Measurements from ENCODE around the gene TNFAIP3. TPM values are rescaled to one million over a fixed set of nuclear protein-coding genes. Genes with fewer than 3 reads are reported as not detected.
"Not testable (repeated sequence)": the region's sequence is repeated elsewhere in the genome, so short reads cannot be mapped to it uniquely, and the experiment has no call there.

TNFAIP3 gene
- polyA plus RNA-seq, 1 experiment, result 6.3 TPM

DNA sequence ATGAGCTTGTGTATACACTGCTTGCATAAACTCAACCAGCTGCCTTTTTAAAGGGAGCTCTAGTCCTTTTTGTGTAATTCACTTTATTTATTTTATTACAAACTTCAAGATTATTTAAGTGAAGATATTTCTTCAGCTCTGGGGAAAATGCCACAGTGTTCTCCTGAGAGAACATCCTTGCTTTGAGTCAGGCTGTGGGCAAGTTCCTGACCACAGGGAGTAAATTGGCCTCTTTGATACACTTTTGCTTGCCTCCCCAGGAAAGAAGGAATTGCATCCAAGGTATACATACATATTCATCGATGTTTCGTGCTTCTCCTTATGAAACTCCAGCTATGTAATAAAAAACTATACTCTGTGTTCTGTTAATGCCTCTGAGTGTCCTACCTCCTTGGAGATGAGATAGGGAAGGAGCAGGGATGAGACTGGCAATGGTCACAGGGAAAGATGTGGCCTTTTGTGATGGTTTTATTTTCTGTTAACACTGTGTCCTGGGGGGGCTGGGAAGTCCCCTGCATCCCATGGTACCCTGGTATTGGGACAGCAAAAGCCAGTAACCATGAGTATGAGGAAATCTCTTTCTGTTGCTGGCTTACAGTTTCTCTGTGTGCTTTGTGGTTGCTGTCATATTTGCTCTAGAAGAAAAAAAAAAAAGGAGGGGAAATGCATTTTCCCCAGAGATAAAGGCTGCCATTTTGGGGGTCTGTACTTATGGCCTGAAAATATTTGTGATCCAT, 15.3 kb downstream of the TNFAIP3 start:
- TF ChIP-seq, protein P1, sequence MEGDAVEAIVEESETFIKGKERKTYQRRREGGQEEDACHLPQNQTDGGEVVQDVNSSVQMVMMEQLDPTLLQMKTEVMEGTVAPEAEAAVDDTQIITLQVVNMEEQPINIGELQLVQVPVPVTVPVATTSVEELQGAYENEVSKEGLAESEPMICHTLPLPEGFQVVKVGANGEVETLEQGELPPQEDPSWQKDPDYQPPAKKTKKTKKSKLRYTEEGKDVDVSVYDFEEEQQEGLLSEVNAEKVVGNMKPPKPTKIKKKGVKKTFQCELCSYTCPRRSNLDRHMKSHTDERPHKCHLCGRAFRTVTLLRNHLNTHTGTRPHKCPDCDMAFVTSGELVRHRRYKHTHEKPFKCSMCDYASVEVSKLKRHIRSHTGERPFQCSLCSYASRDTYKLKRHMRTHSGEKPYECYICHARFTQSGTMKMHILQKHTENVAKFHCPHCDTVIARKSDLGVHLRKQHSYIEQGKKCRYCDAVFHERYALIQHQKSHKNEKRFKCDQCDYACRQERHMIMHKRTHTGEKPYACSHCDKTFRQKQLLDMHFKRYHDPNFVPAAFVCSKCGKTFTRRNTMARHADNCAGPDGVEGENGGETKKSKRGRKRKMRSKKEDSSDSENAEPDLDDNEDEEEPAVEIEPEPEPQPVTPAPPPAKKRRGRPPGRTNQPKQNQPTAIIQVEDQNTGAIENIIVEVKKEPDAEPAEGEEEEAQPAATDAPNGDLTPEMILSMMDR (IDR thresholded peaks at IDR 0.05; ENCODE audit: insufficient read depth, low read depth, low read length), result no peak
- POLR2A ChIA-PET, result no interaction called here
- Histone ChIP-seq H3K36me3 (ENCODE audit: control insufficient read depth, insufficient read depth, low read length) (peaks cover 25% of the 10 kb centered on the region), H3K4me3 (ENCODE audit: low read depth, low read length) (no peak overlapping the region), H3K27me3 (ENCODE audit: control insufficient read depth, insufficient read depth, low read length) (no peaks in the 10 kb centered on the region)
- no peak for DNase-seq (ENCODE audit: low read depth)
- CTCF ChIA-PET, result interaction anchor here (0.8 to 3.2 kb wide), 5 partner anchors 9 to 63 kb away, joined by 3 to 12 read pairs (median 5); partner anchors contain the start of gene TNFAIP3

GRCh38 chr6:137883400-137884148, 16.5 kb downstream of the TNFAIP3 start:
- CTCF ChIA-PET, result interaction anchor here (0.9 to 1.6 kb wide), 4 partner anchors 13 to 176 kb away, joined by 3 to 5 read pairs (median 4); no protein-coding TSS in a partner anchor
- POLR2A ChIA-PET, result no interaction called here
- TF ChIP-seq, protein P1 (IDR thresholded peaks at IDR 0.05; ENCODE audit: insufficient read depth, low read depth, low read length), result no peak
- Histone ChIP-seq H3K4me3 (ENCODE audit: low read depth, low read length) (no peak overlapping the region), H3K36me3 (ENCODE audit: control insufficient read depth, insufficient read depth, low read length) (peaks cover 22% of the 10 kb centered on the region), H3K27me3 (ENCODE audit: control insufficient read depth, insufficient read depth, low read length) (no peaks in the 10 kb centered on the region)
- DNase-seq (ENCODE audit: low read depth), result no peak

DNA sequence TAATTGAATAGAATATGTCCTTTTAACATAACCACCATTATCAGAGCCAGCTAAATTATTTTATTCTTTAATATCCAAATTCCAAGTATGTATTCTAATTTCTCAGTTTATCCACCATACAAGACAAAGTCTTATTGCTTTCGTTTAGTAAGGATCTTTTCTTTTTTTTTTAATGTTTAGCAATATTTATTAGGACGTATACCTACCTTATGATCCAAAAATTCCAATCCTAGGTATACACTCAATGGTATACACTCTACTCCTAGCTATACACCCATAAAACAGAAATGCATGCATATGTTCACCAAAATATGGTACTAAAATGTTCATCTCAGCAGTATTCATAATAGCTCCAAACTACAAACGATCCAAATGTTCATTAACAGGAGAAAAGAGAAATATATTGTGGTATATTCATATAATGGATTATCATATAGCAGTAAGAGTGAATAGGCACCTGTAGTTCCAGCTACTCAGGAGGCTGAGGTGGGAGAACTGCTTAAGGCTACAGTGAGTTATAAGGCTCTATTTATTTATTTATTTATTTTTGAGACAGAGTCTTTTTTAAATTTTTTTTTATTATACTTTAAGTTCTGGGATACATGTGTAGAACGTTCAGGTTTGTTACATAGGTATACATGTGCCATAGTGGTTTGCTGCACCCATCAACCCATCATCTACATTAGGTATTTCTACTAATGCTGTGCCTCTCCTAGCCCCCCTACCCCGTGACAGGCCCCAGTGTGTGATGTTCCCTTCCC, 17.3 kb downstream of the TNFAIP3 start:
- no peak overlapping the region for H3K4me3 ChIP-seq (ENCODE audit: low read depth, low read length)
- no peak for DNase-seq (ENCODE audit: low read depth)
- TF ChIP-seq, protein P1 (IDR thresholded peaks at IDR 0.05; ENCODE audit: insufficient read depth, low read depth, low read length), result no peak
- H3K36me3 ChIP-seq (ENCODE audit: control insufficient read depth, insufficient read depth, low read length), result peaks cover 14% of the 10 kb centered on the region
- CTCF ChIA-PET, result interaction anchor here (0.9 to 1.6 kb wide), 4 partner anchors 14 to 176 kb away, joined by 3 to 5 read pairs (median 4); no protein-coding TSS in a partner anchor
- POLR2A ChIA-PET, result no interaction called here
- H3K27me3 ChIP-seq (ENCODE audit: control insufficient read depth, insufficient read depth, low read length), result no peaks in the 10 kb centered on the region

GRCh38 chr6:137884910-137885229, 17.8 kb downstream of the TNFAIP3 start:
- H3K27me3 ChIP-seq (ENCODE audit: control insufficient read depth, insufficient read depth, low read length); CTCF ChIA-PET; DNase-seq (ENCODE audit: low read depth); POLR2A ChIA-PET; H3K4me3 ChIP-seq (ENCODE audit: low read depth, low read length): not testable (repeated sequence)
- H3K36me3 ChIP-seq (ENCODE audit: control insufficient read depth, insufficient read depth, low read length), result peaks cover 13% of the 10 kb centered on the region

DNA sequence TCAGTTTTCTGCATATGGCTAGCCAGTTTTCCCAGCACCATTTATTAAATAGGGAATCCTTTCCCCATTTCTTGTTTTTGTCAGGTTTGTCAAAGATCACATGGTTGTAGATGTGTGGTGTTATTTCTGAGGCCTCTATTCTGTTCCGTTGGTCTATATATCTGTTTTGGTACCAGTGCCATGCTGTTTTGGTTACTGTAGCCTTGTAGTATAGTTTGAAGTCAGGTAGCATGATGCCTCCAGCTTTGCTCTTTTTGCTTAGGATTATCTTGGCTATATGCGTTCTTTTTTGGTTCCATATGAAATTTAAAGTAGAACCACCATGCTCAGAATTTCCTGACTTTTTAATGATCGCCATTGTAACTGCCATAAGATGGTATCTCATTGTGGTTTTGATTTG, 19.2 kb downstream of the TNFAIP3 start:
- H3K4me3 ChIP-seq (ENCODE audit: low read depth, low read length); CTCF ChIA-PET; POLR2A ChIA-PET; H3K36me3 ChIP-seq (ENCODE audit: control insufficient read depth, insufficient read depth, low read length); DNase-seq (ENCODE audit: low read depth); H3K27me3 ChIP-seq (ENCODE audit: control insufficient read depth, insufficient read depth, low read length): not testable (repeated sequence)
